B cell (primary cell): ENCODE data around the gene GLYATL1.

Experiments
- CTCF ChIP-seq: fragments of 200-600 bp; IDR thresholded peaks from one replicate; pipeline ENCODE4 v1.8.0; 2022; ENCODE audit warnings: antibody characterized with exemption, mild to moderate bottlenecking
- EZH2 ChIP-seq: IDR thresholded peaks from 2 replicates; pipeline ENCODE4 v1.6.1; 2012; ENCODE audit warnings: borderline replicate concordance, low read depth, mild to moderate bottlenecking, moderate library complexity, low read length; ENCODE audit not compliant: insufficient read depth, poor library complexity, severe bottlenecking

GRCh38 chr11:58907780-58908179 is 31.5 kb upstream of the GLYATL1 start:
- TF ChIP-seq CTCF: no peak
- TF ChIP-seq EZH2: no peak
